GM19372 (cell line): ENCODE data around the gene TEX12.
"Not testable (repeated sequence)": the region's sequence is repeated elsewhere in the genome, so short reads cannot be mapped to it uniquely, and the experiment has no call there.

Source experiments
- ATAC-seq: cut with Tn5 transposase; IDR thresholded peaks from one replicate; pipeline ENCODE4 v1.9.1; 2021; ENCODE audit warnings: mild to moderate bottlenecking, low read depth, moderate library complexity; ENCODE audit not compliant: unreplicated experiment

Gene TEX12

GRCh38 chr11:112163875-112164685 is 3.1 kb upstream of the TEX12 start, which contains the start of gene IL18:
TSS of gene IL18 (minus strand) at chr11:112164094. CDS start at chr11:112155053, 9,041 bp downstream.
- ATAC-seq: no peak

GRCh38 chr11:112165049-112165448 is 2.1 kb upstream of the TEX12 start:
- no peak for ATAC-seq

GRCh38 chr11:112166562-112166961 is 610 bp upstream of the TEX12 start:
- no peak for ATAC-seq

- no peak for ATAC-seq
These were observed 5.3 kb downstream of the TEX12 start for GRCh38 chr11:112172362-112172994.

GRCh38 chr11:112173152-112173551 is 6.0 kb downstream of the TEX12 start:
- no peak for ATAC-seq

- peak; percentile 84 for ATAC-seq
These were observed 7.8 kb downstream of the TEX12 start, which contains the start of gene BCO2 for GRCh38 chr11:112174789-112175598. TSS of gene BCO2 (plus strand) at chr11:112175512. CDS start at chr11:112175602, 90 bp downstream.

GRCh38 chr11:112175599-112175952 is 8.4 kb downstream of the TEX12 start:
- no peak for ATAC-seq

- ATAC-seq: no peak
These were observed 8.9 kb downstream of the TEX12 start for GRCh38 chr11:112176077-112176476.

- no peak for ATAC-seq
These were observed 10.4 kb downstream of the TEX12 start for GRCh38 chr11:112177589-112177988.

- no peak for ATAC-seq
These were observed 11.3 kb downstream of the TEX12 start for GRCh38 chr11:112178428-112178827.

GRCh38 chr11:112178936-112179335 is 11.8 kb downstream of the TEX12 start:
- ATAC-seq: no peak

GRCh38 chr11:112179601-112180000 is 12.4 kb downstream of the TEX12 start:
- no peak for ATAC-seq

- ATAC-seq: no peak
These were observed 15.7 kb downstream of the TEX12 start for GRCh38 chr11:112182867-112183266.

GRCh38 chr11:112185883-112186282 is 18.7 kb downstream of the TEX12 start:
- ATAC-seq: no peak

- ATAC-seq: no peak
These were observed 19.1 kb downstream of the TEX12 start for GRCh38 chr11:112186304-112186703.

GRCh38 chr11:112195113-112195512 is 27.9 kb downstream of the TEX12 start:
- not testable (repeated sequence) for ATAC-seq

GRCh38 chr11:112195951-112196351 is 28.8 kb downstream of the TEX12 start:
- no peak for ATAC-seq

GRCh38 chr11:112196519-112197087 is 29.4 kb downstream of the TEX12 start:
- no peak for ATAC-seq

- not testable (repeated sequence) for ATAC-seq
These were observed 31.9 kb downstream of the TEX12 start for GRCh38 chr11:112199101-112199500.

- no peak for ATAC-seq
These were observed 33.1 kb downstream of the TEX12 start for GRCh38 chr11:112200252-112200651.

GRCh38 chr11:112206071-112206470 is 38.9 kb downstream of the TEX12 start:
- ATAC-seq: no peak
